Kidney (tissue), 14 donors: Measurements from ENCODE around the gene ARHGEF1. TPM values are rescaled to one million over a fixed set of nuclear protein-coding genes. Genes with fewer than 3 reads are reported as not detected.

Experiments used
- DNase-seq, 5 donors: peaks; one replicate each; pipeline ENCODE4 v3.0.0-alpha.2; 2013 to 2020
- FAIRE-seq: peaks from 2 replicates; lab custom pipeline; 2012; peaks lifted over from hg19 to GRCh38; lab: Jason Lieb, UNC
- H3K27ac ChIP-seq, 2 donors: one replicate each; pipeline ENCODE4 v1.7.0; 2013; ENCODE audit warnings: low read depth in 2 of 2, low read length in 2 of 2, inconsistent platforms in 1 of 2
- H3K27me3 ChIP-seq: one replicate; pipeline ENCODE4 v1.7.1; 2013; ENCODE audit warnings: low read length, inconsistent platforms; ENCODE audit not compliant: control insufficient read depth, insufficient read depth
- H3K36me3 ChIP-seq, 3 donors: one replicate each; pipeline versions ENCODE4 v1.7.0 to v1.7.1; 2013; ENCODE audit warnings: low read length in 3 of 3, control low read depth in 1 of 3, inconsistent platforms in 1 of 3; ENCODE audit not compliant: insufficient read depth in 3 of 3, control insufficient read depth in 2 of 3
- H3K4me1 ChIP-seq, 3 donors: one replicate each; pipeline versions ENCODE4 v1.7.0 to v1.7.1; 2013; ENCODE audit warnings: low read length in 3 of 3, inconsistent platforms in 1 of 3, low read depth in 1 of 3; ENCODE audit not compliant: control insufficient read depth in 2 of 3, insufficient read depth in 2 of 3
- H3K4me3 ChIP-seq, 3 donors: one replicate each; pipeline versions ENCODE4 v1.7.0 to v1.8.1; 2013; ENCODE audit warnings: low read length in 3 of 3, control low read depth in 1 of 3, inconsistent platforms in 1 of 3
- H3K9ac ChIP-seq, 3 donors: one replicate each; pipeline versions ENCODE4 v1.7.0 to v1.7.1; 2013; ENCODE audit warnings: low read length in 3 of 3, control low read depth in 1 of 3, inconsistent platforms in 1 of 3
- H3K9me3 ChIP-seq, 3 donors: one replicate each; pipeline versions ENCODE4 v1.7.0 to v1.7.1; 2013; ENCODE audit warnings: low read length in 3 of 3, control low read depth in 1 of 3, inconsistent platforms in 1 of 3; ENCODE audit not compliant: control insufficient read depth in 2 of 3, insufficient read depth in 1 of 3
- CTCF ChIP-seq: IDR thresholded peaks from 3 replicates; pipeline ENCODE4 v1.5.1; 2012; ENCODE audit warnings: mild to moderate bottlenecking, moderate library complexity, borderline replicate concordance; ENCODE audit not compliant: insufficient read depth; ENCODE audit errors: extremely low read depth
- intact Hi-C: fragments of 100-400 bp; cut with DNase I; formaldehyde crosslinking; loops from one replicate; pipeline ENCODE4 v1.11.1; 2022
- polyA plus RNA-seq: library from polyadenylated mRNA; stranded (reverse); fragments of 350-450 nt; fragmentation: Illumina TruSeq; extraction: RNeasy Lipid Tissue Mini Kit (QIAGEN cat#74804); gene quantifications from one replicate; pipeline ENCODE4 v1.2.3, GENCODE V29; 2014; ENCODE audit warnings: low read depth, low replicate concordance; ENCODE audit not compliant: insufficient read depth
- total RNA-seq: library from RNA; stranded (reverse); fragmentation: NEBNext Ultra II Directional; extraction: Animal tissue kit (Norgen Biotek cat#: 25700); gene quantifications from one replicate; pipeline ENCODE4 v1.2.1, GENCODE V29; 2021
- donor health status: control.
- donor health status: control.
- donor health status: control.
- donor health status: control.
- donor health status: control.
- donor health status: DM: yes; HTN: yes; CAD: no.
- donor health status: Normal renal cell carcinoma (clear cell type).

The ARHGEF1 gene
- total and polyA plus RNA-seq, 2 donors from 2014 or later, result 39.0 to 139 TPM

- Histone ChIP-seq H3K4me1 (peaks cover 0 to 10% (median 6%) of the 10 kb centered on the region in 3 donors), H3K36me3 (peaks cover 0 to 11% (median 9%) of the 10 kb centered on the region in 3 donors), H3K27ac (no peak overlapping the region), H3K27me3 (no peaks in the 10 kb centered on the region), H3K9me3 (no peaks in the 10 kb centered on the region), H3K9ac (no peak overlapping the region), H3K4me3 (no peak overlapping the region)
- DNase-seq (no peak), FAIRE-seq (no peak)
- no peak for TF ChIP-seq CTCF
- intact Hi-C loops, result no loop called here
Measured at GRCh38 chr19:41888926-41889325, 5.9 kb downstream of the ARHGEF1 start.

- H3K4me3 ChIP-seq, result no peak overlapping the region
- intact Hi-C loops, result no loop called here
- TF ChIP-seq CTCF, result no peak
- peaks cover 0 to 6% (median 2%) of the 10 kb centered on the region in 3 donors for H3K4me1 ChIP-seq
- no peak overlapping the region for H3K27ac ChIP-seq
- H3K27me3 ChIP-seq, result no peaks in the 10 kb centered on the region
- DNase-seq, result no peak
- H3K9ac ChIP-seq, result no peak overlapping the region
- no peaks in the 10 kb centered on the region for H3K9me3 ChIP-seq
- H3K36me3 ChIP-seq, result peaks cover 0 to 15% (median 9%) of the 10 kb centered on the region in 3 donors
- no peak for FAIRE-seq
Measured at GRCh38 chr19:41889896-41890295, 6.9 kb downstream of the ARHGEF1 start.

- no peaks in the 10 kb centered on the region for H3K27me3 ChIP-seq
- no peak for DNase-seq
- H3K4me1 ChIP-seq, result peaks cover 0 to 4% (median 0%) of the 10 kb centered on the region in 3 donors
- H3K4me3 ChIP-seq, result no peak overlapping the region
- H3K9me3 ChIP-seq, result no peaks in the 10 kb centered on the region
- H3K27ac ChIP-seq, result no peak overlapping the region
- no peak for FAIRE-seq
- H3K36me3 ChIP-seq, result peaks cover 0 to 26% (median 13%) of the 10 kb centered on the region in 3 donors
- TF ChIP-seq CTCF, result no peak
- intact Hi-C loops, result no loop called here
- H3K9ac ChIP-seq, result no peak overlapping the region
Measured at GRCh38 chr19:41890936-41891335, 8.0 kb downstream of the ARHGEF1 start.
